Raji (cell line): ENCODE results near the gene COMT.

Experiments used
- POLR2A ChIP-seq: IDR thresholded peaks from 2 replicates; pipeline ENCODE4 v1.6.1; 2011; ENCODE audit warnings: low read depth, low read length, control low read depth; ENCODE audit not compliant: insufficient read depth

Gene COMT

DNA sequence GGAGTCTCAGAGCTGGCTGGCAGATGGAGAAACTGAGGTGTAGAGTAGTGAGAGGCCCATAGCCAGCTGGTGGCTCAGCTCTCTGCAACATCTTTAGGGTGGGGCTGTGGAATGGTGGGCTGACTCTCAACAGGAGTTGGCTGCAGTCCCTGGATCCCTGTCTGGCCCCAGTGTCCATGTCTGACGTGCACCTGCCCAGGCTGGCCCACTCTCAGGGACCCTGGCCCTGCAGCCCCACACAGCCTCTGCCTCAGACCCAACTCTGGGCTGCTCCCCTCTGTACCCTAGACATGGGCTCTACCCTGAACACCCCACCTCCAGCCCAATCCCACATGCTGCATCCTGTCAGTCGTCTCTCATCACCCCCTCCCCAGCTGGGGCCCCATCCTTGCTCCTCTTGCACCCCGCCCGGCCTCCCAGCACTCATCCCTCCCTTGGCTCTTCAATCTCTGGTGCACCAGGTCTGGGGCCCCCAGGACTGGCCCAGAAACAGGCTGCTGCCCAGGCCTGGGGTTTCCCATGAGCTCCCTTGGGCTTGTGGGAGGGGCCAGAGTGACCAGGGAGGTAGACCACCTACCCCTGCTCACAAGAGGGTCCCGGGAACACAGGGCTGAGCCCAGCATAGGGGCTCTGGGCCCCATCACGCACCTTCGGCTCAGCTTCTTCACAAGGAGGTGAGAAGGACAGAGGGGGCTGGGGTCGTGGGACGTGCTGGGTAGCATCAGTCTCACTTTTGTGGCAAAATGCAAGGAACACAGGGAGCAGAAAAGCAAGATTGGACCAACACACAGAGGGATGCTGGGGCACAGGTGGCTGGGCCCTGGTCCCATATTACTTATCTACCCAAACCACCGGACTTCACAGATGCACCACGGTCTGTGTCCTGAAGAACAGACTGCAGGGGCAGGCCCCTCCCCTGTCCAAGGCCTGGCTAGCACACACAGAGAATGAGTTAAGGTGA lies 43.6 kb downstream of the COMT start:
- TF ChIP-seq POLR2A = no peak

DNA sequence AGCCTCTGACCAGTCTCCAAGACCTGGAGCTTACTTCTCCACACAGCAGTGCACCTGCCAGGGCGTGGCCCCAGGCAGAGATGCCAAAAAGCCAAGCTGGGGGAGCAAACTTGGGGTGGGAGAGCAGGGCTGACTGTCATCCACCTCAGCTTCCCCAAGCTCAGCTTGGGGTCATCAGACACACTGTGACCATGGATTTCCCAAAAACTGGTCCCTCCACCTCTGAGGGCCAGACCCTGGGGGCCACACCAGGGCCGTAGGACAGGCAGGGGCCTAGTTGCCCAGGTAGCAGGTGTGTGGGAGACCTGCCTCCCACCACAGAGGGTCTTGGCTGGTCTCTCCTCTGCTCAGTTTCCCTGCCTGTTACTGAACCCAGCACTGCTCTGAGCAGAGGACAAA lies 44.4 kb downstream of the COMT start:
- TF ChIP-seq POLR2A = no peak

DNA sequence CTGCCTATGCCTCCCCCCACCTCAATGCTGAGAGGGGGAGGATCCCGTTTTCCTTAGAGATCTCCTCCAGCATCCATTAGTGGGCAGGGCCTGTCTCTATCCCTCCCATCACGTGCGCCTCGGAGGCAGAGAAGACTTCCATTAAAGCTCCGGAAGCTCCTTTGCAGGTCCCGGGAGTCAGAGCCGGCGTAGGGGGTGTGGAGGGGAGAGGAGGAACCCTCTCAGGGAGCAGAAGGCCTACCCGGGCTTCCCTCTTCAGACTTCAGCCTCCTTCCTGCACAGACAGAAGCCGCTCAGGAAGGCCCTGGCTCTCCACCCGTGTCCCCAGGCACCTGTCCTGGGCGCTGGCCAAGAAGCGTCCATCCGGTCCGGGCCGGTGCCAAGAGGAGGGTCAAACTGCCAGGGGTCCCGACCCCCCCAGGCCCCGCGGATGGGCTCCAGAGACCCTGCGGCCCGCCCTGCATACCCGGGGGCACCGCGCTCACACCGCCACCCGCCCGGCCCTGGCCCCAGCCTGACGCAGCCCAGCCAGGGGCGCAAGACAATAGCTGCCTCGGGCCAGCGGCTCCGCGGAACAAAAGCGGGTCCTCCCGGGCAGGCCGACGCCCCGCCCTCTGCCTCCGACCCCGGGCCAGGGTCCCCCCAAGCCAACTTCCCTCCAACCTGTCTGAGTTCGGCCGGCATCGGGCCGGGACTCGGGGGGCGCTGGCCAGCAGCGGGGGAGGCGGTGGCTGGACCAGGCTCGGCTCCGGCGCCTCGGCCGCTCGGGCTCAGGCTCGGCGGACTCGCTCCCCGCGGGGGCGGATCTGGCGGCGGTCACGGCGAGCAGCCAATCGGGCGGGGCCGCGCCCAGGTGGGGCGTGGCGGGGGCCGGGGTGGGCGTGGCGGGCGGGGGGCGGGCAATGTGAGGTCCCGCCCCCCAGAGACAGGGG lies 45.1 kb downstream of the COMT start:
- no peak for TF ChIP-seq POLR2A

DNA sequence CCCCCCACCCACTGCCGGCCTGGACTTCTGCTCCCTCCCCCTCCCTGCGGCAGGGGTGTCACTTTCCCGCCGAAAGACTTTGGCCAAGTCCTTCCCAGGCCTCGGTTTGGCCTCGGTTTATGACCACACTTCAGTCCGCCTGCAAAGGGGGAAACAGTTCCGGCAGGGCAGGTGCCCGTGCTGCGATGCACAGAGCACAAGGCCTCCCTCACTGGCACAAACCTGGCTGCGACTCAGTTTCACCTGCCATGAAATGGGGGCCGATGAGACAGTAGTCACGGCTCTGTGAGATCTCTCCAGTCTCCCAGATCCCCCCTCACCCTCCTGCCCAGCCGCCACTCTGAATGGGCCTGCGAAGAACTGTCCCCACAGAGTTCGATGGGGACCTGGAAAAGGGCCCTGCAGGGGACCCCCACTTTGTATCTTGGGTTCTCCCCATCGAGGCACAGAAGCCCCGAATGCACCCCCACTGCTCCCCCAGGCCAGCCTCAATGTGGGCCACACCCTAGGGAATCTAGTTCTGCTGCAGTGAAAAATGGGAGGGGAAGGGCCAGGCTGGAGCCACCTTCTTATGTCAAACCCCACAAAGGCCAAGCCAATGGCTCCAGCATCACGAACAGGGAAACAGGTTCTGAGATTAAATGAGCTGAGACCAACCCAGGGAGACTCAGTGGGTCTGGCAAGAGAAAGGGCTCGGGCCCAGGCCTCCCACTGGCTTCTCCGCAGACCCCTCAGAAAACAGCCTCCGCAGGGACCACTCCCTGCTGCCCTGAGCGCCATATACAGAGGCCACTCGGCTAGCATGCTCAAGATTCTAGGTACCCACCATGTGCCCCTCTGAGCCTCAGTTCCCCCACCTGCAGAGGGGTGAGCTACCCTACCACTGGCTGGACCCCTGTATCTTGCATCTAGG lies 46.1 kb downstream of the COMT start:
- TF ChIP-seq POLR2A = no peak

DNA sequence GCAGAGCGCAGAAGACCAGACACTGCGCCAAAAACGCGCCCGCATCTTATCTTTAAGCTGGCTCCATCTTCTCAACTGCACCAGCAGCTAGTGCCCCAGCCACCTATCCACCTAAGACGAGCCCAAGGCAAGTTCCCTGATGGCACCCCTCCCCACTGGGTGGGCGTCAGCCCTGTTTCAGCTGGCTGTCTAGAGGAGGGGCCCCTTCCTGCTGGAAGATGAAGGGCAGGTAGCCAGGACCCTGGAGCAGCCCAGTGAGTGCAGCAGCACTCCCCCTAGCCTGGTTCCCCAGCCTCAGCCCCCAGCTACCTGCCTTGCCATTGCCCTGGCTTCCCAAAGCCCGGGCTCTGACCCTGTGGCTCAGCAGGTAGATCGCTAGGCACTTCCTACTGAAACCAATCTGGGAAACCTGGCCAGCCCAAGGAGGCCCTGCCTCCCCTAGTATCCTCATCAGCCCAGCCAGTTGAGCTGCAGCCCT lies 46.8 kb downstream of the COMT start:
- no peak for TF ChIP-seq POLR2A

DNA sequence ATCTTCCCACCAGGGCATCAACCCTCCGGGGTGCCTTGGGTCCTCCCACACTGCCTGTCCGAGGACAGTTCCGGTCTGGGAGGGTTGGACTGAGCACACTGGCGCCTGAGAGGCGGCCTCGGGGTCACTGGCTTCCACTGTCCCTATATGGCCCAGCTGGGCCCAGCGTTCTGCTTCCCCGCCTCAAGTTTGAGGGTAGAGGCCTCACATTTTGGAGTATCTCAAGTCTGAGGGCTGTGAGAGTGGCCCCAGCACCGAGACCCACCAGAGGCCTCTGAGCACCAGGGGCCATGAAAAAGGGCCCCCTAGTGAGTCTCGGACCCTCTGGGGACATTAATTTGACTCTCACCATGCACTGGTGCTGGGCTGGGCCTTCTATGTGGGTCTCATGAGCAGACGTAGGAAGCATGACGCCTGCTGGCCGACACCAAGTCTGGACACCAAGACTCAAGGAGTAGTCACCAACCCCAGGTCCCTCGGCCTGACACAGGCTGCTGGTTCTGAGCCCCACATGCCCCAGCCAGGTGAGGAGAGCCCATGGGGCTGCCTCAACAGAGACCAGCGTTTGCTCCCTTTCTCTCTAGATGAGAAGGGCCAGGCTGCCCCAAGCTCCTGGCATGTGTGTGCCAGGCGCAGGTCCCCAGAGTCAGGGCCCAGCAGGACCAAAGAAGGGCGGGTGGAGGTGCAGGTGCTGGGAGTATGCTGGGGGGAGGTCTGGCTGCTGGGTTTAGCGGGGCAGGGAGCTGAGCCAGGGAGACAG lies 47.6 kb downstream of the COMT start:
- no peak for TF ChIP-seq POLR2A

DNA sequence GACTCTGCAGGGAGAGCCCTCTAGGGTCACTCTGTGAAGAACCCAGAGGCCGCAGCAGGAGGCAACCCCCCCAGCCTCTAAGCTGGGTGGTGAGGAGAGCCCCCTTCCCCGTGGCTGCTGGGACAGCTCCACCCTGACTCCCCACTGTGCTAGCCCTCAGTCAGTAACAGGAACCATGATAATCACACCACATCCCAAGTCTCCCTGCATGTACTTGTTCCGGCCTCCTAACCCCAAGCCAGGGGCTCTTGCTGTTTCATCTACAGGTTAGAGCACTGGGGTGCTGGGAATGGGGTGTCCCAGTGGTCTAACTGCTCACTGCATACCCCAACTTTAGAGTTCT lies 48.1 kb downstream of the COMT start:
- no peak for TF ChIP-seq POLR2A

GRCh38 chr22:19990188-19990587 lies 48.6 kb downstream of the COMT start:
- no peak for TF ChIP-seq POLR2A

DNA sequence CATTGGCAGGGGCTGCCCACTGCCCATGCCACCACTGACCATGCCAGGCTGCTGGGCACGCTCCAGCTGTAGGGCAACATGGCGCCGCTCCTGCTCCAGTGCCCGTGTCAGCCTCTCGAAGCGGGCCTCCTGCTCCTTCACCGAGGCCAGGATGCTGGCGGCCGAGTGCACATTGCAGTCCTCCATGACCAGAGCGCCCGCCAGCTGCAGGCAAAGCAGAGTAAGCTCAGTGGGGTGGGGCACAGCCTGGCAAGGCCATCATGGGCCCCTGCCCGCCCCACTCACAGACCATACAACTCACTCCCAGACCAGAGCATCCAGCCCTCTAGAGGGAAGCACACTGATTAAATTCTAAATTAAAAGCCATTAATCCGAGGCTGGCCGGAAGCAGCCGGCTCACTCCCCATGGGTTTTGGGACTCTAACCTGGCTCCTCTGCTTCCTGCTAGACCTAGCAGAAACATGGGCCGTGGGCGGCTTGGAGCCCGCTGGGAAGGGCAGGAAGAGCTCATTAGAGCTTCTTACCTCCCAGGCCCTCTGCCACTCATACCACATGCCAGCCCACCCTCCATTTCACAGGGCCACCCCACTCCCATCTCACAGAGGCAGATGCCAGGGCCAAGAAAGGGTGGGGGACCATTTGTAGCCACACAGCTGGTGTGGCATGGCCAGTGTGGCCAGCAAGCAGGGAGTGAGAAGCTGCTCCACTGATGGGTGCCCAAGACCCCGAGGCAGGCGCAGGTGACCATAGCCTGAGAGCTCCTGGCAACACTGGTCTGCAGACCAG lies 49.2 kb downstream of the COMT start:
- no peak for TF ChIP-seq POLR2A

- TF ChIP-seq POLR2A = no peak
Observed at GRCh38 chr22:19991395-19991644, 49.7 kb downstream of the COMT start.

DNA sequence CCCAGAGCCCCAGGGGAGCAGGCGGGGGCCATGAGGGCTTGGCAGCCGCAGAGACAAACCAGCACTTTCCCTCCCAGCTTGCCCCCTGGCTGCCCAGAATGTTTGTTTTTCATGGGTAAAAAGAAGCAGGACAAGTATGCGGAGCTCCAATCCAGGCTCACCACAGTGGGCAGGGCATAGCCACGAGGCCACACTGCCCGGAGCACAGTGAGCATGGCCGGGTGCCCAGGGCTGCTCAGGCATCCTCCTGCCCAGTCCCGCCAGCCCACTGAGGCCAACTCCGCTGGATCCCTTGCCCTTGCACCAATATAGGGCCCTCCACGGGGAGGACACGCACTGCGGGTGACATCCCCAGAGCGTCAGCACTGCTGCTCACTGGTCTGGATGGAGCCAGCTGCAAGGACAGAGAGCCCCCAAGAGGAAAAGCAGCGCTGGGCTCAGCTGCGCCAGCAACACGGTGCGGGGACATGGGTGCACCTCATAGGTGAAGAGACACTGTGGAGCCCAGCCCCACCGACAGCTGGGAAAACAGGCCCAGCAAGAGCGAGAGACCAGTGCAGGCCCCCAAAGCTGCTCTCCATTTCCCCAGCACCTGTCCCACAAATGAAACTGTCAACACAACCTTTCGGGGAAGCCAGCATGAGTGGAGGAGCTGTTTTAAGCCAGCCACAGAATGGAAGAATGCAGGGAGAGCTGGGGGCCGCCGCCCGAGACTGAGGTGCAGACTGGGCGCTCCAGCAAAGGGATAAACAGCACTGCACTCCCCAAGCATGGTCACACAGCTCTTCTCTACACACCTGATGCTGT lies 50.3 kb downstream of the COMT start:
- no peak for TF ChIP-seq POLR2A

DNA sequence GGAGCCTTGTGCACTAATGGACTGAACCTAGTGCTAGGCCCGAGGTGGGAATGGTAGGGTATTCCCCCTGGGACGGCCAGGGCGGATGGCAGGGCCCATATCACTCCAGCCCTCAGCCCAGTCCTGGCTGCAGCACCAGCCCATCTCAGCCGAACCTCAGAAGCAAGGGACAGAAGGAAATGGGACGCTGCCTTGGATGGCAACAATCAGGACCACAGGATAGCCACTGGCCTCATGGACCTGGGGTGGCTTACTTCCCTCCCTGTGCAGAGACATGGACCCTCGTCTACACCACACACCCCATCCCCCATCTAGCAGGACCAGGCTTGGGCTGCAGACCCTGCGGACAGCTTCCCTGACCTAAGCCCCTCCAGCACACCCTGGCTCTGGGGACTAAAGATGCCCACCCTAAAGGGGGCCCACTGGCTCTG lies 50.9 kb downstream of the COMT start:
- no peak for TF ChIP-seq POLR2A

- TF ChIP-seq POLR2A = no peak
Observed at GRCh38 chr22:19992921-19993355, 51.4 kb downstream of the COMT start.
